ES-I3 (cell line): Measurements from ENCODE around the gene HBG1.

Experiments
- H3K36me3 ChIP-seq: 2 replicates; pipeline ENCODE4 v1.6.1; 2013; ENCODE audit warnings: mild to moderate bottlenecking, low read length, control low read depth, moderate library complexity; ENCODE audit not compliant: insufficient read depth
- H3K4me1 ChIP-seq: 2 replicates; pipeline ENCODE4 v1.6.1; 2013; ENCODE audit warnings: mild to moderate bottlenecking, control low read depth, low read length; ENCODE audit not compliant: insufficient read depth
- H3K9ac ChIP-seq: 2 replicates; pipeline ENCODE4 v1.6.1; 2013; ENCODE audit warnings: low read depth, mild to moderate bottlenecking, low read length, moderate library complexity
- H3K9me3 ChIP-seq: 2 replicates; pipeline ENCODE4 v1.6.1; 2013; ENCODE audit warnings: mild to moderate bottlenecking, low read length, moderate library complexity; ENCODE audit not compliant: control insufficient read depth, insufficient read depth

The HBG1 gene

DNA sequence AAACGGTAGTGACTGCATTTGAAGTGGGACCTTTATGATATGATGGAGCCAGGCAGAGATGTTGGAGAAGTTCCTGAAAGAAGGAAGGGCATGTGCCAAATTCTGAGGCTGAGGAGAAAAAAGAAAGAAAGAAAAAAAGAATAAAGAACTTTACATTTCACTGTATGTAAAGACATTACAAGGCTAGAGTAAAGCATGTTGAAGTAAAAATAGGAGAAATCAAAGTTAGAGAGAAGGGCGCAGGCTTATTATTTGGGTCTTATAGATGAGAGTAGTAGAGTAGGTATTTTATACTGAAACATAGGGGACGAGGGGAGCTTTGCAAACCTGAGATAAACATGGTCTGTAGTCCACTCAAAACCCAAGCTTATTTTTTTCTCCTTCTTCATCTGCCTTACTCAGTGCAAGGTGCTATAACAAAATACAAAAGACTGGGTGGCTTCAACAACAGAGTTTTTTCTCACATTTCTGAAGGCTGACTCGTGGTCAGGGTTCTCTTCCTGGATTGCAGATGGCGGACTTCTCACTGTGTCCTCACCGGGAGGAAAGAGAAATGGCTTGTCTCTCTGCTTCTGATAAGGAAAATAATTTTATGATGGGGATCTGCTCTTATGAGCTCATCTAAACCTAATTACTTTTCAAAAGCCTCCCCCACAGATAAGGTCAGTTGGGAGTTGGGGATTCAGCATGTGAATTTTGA is 2.7 kb downstream of the HBG1 start:
- Histone ChIP-seq H3K9ac (no peak overlapping the region), H3K36me3 (no peaks in the 10 kb centered on the region), H3K4me1 (no peaks in the 10 kb centered on the region), H3K9me3 (no peaks in the 10 kb centered on the region)

DNA sequence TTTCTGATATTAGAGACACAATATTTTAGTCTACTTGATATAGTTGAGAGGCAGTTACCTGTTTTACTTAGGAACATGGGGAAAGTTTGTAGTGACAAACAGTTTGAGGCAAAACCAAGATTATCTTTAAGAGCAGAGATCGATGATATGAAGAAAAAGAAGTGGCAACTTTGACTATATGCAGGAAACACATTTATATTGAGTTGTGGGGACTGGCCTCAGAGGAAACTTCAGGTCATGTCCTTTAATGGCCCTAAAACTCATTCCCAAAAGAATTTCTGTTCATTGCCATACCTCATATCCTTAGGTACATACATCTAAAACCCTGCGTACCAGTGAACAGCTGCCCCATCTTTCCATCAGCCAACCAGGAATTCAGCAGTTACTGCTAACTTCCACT is 4.5 kb downstream of the HBG1 start:
- Histone ChIP-seq H3K36me3 (no peaks in the 10 kb centered on the region), H3K9me3 (no peaks in the 10 kb centered on the region), H3K4me1 (no peaks in the 10 kb centered on the region), H3K9ac (no peak overlapping the region)

DNA sequence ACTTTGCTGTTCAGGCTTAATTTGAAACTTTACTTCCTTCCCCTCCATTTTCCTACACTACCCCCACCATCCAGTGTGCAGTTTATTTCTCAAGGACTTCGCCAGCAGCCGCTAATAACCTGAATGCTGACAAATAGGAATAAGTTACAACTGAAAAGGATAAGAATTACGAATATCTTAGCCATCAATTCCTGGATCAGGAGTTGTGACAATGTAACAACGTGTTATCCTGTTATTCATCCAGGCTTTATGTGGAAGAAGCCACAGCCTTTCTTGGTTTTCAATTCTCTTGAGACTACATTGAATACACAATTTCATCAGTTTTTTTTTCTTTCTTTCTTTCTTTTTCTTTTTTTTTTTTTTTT is 5.9 kb downstream of the HBG1 start:
- no peaks in the 10 kb centered on the region for H3K4me1 ChIP-seq
- no peak overlapping the region for H3K9ac ChIP-seq
- no peaks in the 10 kb centered on the region for H3K36me3 ChIP-seq
- no peaks in the 10 kb centered on the region for H3K9me3 ChIP-seq

DNA sequence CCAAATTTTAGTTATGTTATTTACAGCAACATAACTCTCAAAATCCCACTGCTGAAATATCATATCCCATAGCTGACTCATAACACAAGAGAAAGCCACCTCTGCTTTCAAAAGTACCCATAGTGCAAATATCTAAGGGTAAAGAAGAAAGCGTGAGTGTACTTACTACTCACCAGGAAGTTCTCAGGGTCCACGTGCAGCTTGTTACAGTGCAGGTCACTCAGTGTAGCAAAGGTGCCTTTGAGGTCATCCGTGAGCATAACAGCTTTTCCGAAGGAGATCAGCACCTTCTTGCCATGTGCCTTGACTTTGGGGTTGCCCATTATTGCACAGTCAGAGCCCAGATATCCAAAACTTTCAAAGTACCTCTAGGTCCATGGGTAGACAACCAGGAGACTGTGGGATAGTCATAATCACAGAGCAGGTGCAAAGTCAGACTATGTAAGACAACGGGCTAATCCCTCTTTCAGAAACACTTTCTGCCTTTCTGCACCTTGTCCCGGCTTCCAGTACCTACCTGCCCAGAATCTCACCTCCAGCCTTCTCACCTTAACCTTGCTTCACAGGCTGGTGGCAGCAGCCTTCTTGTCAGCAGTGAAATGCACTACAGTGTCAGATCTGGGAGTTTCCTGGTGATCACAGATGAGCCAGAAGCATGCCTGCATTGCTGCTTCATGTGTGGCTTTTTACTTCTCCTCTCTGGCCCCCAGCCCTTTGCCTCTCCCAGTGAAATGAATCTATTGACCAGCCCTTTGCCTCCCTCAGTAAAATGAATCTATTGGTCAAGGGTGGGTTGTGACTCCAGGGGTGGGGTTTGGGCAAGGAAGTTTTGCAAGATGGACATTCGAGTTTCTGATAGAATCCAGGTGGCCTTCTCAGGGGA is 6.5 kb downstream of the HBG1 start:
- Histone ChIP-seq H3K4me1 (no peaks in the 10 kb centered on the region), H3K36me3 (no peaks in the 10 kb centered on the region), H3K9ac (no peak overlapping the region), H3K9me3 (no peaks in the 10 kb centered on the region)

DNA sequence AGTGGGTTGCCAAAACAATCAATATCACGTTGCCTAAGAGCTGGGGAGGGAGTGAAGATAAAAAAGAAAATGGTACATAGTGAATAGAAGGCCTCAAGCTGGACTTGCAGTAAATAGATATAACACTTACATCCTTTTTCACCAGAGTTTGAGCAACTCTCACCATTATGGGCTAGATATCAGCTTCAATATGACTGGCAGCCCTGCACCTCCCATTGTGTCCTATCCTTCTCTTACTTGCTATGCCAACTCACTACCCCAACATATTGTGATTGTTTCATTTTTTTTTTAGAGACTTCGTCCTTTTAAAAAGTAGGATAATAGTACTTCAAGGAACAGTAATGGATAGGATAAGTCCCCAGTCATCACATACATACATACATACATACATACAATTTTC is 7.4 kb downstream of the HBG1 start:
- Histone ChIP-seq H3K36me3 (no peaks in the 10 kb centered on the region), H3K4me1 (no peaks in the 10 kb centered on the region), H3K9me3 (no peaks in the 10 kb centered on the region), H3K9ac (no peak overlapping the region)

DNA sequence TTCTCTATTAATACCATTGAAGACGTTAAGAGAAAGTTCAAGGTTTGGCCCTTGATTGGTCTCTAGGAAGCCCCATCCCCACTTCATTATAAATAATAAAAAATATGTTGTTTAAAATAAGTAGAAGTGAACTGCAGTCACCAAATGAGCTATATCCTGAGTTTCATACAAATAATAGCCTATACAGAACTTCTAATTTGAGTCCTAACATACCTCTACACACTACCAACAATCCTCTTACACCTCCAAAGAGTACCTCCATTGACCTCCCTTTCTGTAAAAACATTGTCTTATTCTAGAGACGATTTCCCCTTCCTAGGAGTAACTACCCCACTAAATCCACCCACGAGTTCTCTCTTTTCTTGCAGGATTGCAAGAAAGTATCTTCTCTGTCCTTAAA is 8.2 kb downstream of the HBG1 start:
- no peaks in the 10 kb centered on the region for H3K9me3 ChIP-seq
- H3K4me1 ChIP-seq = no peaks in the 10 kb centered on the region
- no peak overlapping the region for H3K9ac ChIP-seq
- H3K36me3 ChIP-seq = no peaks in the 10 kb centered on the region

DNA sequence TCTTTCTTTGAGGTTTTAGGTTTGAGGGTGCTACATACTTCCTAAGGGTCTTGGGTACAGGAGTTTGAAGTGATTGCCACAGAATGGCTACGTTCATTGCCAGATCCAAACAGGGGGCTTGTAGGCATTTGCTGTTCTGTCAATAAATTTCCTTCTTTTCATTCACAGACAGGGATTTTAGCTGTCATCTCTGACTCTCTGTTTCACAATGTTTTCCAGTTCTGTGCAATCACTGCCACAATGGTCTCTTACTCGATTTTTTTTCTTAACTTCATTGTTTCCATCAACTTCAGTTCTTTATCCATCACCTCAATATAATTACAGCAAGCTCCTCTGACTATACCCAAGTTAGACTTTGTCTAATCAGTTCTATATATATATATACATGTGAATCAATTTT is 9.2 kb downstream of the HBG1 start:
- no peaks in the 10 kb centered on the region for H3K9me3 ChIP-seq
- H3K36me3 ChIP-seq = no peaks in the 10 kb centered on the region
- H3K4me1 ChIP-seq = no peaks in the 10 kb centered on the region
- no peak overlapping the region for H3K9ac ChIP-seq

DNA sequence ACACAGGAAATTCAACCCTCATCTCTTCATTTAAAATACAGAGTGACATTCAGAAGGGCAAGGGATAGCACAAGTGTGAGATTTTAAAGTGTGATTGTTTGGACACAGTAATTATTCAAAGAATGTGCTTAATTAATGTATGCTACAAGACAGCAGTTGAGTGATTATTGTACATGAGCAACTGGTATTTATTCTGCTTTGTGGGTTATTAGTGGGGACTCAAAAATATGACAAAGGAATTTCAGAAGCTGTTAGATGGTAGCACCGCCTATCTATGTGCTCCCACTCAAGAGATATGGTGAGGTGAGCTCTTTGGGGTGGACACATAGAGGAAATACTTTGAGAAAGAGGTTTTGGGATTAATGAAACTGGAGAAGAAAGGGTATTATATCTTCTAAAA is 9.6 kb downstream of the HBG1 start:
- H3K36me3 ChIP-seq = no peaks in the 10 kb centered on the region
- no peaks in the 10 kb centered on the region for H3K4me1 ChIP-seq
- no peaks in the 10 kb centered on the region for H3K9me3 ChIP-seq
- H3K9ac ChIP-seq = no peak overlapping the region

DNA sequence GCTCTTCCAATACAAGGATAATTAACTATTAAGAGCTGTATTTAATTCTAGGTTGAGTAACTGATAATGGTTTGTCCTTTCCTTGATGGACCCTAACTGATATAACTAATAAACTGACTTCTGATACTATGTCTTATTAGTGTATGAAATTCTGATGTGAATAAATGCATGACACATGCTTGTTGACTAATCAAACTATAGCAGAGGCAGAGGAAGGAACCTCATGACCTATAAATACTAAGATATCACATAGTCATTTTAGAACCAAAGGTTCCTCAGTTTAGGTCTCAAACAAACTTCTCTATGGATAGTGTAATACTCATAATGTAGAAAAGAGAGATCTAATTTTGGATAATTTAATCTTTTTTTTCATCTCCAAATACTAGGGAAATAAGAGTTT is 10.6 kb downstream of the HBG1 start:
- no peak overlapping the region for H3K9ac ChIP-seq
- H3K36me3 ChIP-seq = no peaks in the 10 kb centered on the region
- no peaks in the 10 kb centered on the region for H3K9me3 ChIP-seq
- no peaks in the 10 kb centered on the region for H3K4me1 ChIP-seq

DNA sequence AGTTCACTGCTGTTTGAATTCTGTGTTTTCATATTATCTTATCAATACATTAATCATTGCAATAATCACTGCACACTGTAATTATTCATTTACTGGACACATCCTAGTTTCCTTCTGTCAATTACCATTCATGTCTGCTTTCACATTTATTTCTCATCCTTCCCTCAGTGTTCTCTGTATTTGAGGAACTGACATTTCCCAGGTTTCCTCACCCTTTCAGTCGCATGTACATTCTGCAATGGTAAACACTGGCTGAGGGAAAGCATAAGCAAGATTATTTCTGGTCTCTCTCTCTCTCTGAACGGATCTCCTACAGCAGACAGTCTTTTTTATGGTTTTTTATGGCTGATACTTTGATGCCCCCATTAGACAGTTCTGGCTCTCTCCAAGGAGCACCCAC is 11.2 kb downstream of the HBG1 start:
- H3K4me1 ChIP-seq = no peaks in the 10 kb centered on the region
- H3K9ac ChIP-seq = no peak overlapping the region
- no peaks in the 10 kb centered on the region for H3K36me3 ChIP-seq
- no peaks in the 10 kb centered on the region for H3K9me3 ChIP-seq

DNA sequence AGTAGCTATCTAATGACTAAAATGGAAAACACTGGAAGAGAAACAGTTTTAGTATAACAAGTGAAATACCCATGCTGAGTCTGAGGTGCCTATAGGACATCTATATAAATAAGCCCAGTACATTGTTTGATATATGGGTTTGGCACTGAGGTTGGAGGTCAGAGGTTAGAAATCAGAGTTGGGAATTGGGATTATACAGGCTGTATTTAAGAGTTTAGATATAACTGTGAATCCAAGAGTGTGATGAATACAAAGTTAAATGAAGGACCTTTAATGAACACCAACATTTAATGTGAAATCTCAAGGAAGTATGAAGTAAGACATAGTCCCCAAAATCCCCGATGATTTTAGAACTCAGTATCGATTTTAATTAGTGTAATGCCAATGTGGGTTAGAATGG is 12.2 kb downstream of the HBG1 start:
- no peaks in the 10 kb centered on the region for H3K9me3 ChIP-seq
- H3K36me3 ChIP-seq = no peaks in the 10 kb centered on the region
- H3K9ac ChIP-seq = no peak overlapping the region
- no peaks in the 10 kb centered on the region for H3K4me1 ChIP-seq

DNA sequence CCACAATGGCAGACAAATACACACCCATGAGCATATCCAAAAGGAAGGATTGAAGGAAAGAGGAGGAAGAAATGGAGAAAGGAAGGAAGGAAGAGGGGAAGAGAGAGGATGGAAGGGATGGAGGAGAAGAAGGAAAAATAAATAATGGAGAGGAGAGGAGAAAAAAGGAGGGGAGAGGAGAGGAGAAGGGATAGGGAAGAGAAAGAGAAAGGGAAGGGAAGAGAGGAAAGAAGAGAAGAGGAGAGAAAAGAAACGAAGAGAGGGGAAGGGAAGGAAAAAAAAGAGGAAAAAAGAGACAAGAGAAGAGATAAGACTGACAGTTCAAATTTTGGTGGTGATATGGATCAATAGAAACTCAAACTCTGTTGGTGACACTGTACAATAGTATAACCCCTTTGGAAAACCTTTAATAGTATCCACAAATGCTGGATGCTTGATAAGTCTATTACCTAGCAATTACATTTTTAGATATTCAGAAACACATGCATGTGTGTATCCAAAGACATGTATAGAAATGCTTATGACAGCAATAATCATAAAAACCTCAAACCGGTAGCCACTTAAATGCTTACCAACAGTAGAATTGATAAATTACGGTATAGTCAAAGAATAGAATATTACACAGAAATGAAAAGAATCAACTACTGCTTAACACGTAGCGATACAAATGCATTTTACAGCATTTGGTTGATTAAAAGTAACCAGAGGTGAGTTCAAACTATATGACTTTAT is 14.1 kb downstream of the HBG1 start:
- Histone ChIP-seq H3K36me3 (no peaks in the 10 kb centered on the region), H3K9me3 (no peaks in the 10 kb centered on the region), H3K9ac (no peak overlapping the region), H3K4me1 (no peaks in the 10 kb centered on the region)

DNA sequence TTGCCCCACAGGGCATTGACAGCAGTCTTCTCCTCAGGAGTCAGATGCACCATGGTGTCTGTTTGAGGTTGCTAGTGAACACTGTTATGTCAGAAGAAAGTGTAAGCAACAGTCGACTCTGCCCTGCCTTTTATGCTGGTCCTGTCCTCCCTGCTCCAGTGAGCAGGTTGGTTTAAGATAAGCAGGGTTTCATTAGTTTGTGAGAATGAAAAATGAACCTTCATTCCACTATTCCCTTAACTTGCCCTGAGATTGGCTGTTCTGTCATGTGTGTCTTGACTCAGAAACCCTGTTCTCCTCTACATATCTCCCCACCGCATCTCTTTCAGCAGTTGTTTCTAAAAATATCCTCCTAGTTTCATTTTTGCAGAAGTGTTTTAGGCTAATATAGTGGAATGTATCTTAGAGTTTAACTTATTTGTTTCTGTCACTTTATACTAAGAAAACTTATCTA is 15.2 kb downstream of the HBG1 start, which contains the start of gene HBD:
TSS of gene HBD (minus strand) at position 103 of the 454 bp plus-strand sequence. CDS start at position 53, 50 bp downstream.
- H3K9ac ChIP-seq = no peak within 1 kb of the TSS
- H3K4me1 ChIP-seq = no peaks in the 10 kb centered on the region
- H3K36me3 ChIP-seq = no peaks in the 10 kb centered on the region
- H3K9me3 ChIP-seq = no peaks in the 10 kb centered on the region

DNA sequence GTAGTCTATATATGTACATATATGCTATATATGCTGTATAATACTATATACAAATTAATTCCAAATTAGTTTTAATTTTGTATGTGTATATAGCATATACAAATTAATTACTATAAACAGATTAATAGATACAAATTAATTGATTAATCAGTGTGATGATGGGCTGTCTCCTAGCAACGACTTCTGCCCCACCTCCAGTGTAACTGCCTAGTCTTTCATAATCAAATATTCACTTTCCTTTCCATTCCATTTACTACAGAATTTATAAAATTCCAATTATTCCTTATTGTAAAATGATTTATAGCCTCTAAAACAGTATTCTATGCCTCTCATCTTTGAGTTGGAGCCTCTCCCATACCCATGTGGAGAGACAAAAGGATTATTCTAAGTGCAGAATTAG is 16.4 kb downstream of the HBG1 start:
- H3K9me3 ChIP-seq = no peaks in the 10 kb centered on the region
- H3K4me1 ChIP-seq = no peaks in the 10 kb centered on the region
- no peak overlapping the region for H3K9ac ChIP-seq
- H3K36me3 ChIP-seq = no peaks in the 10 kb centered on the region
